ENCODE measurements around the gene ADAM10. TPM values are rescaled to one million over a fixed set of nuclear protein-coding genes. Genes with fewer than 3 reads are reported as not detected.

ADAM10 gene
- polyA plus RNA-seq, 1 donor (not counting 4 experiments of a cell fraction or from before 2014, with no cell fraction given), result 198 TPM

GRCh38 chr15:58538901-58539300 is 210.6 kb downstream of the ADAM10 start:
- Histone ChIP-seq H3K27ac (ENCODE audit: control insufficient read depth, insufficient read depth, low read length) (no peak overlapping the region), H3K4me2 (ENCODE audit: control insufficient read depth, extremely low read depth, insufficient read depth, low read depth, low read length) (no peak overlapping the region), H3K4me3 (ENCODE audit: control insufficient read depth in 2 of 3, extremely low read depth in 1 of 3, insufficient read depth in 2 of 3, low read depth in 1 of 3, low read length in 3 of 3) (no peak overlapping the region), H3K36me3 (ENCODE audit: control insufficient read depth in 2 of 2, extremely low read depth in 1 of 2, insufficient read depth in 2 of 2, low read length in 2 of 2) (no peaks in the 10 kb centered on the region), H4K20me1 (ENCODE audit: control insufficient read depth, extremely low read depth, insufficient read depth, low read length) (no peaks in the 10 kb centered on the region), H3K9ac (ENCODE audit: control insufficient read depth, extremely low read depth, insufficient read depth, low read length) (no peak overlapping the region), H2AFZ (ENCODE audit: control insufficient read depth, low read length) (no peak overlapping the region), H3K79me2 (ENCODE audit: control insufficient read depth, insufficient read depth, low read length) (no peaks in the 10 kb centered on the region), H3K9me3 (ENCODE audit: control insufficient read depth, low read depth, low read length) (no peaks in the 10 kb centered on the region), H3K4me1 (ENCODE audit: control insufficient read depth, extremely low read depth, insufficient read depth, low read length) (no peaks in the 10 kb centered on the region), H3K27me3 (ENCODE audit: control insufficient read depth, extremely low read depth, insufficient read depth, low read length) (no peaks in the 10 kb centered on the region), H3K9me1 (ENCODE audit: control insufficient read depth, extremely low read depth, insufficient read depth, low read length) (no peaks in the 10 kb centered on the region)
- no peak for FAIRE-seq
- no peak for DNase-seq (ENCODE audit: low read depth, low spot score)
- dilution Hi-C loops (cut with MboI; ENCODE audit: extremely low pct_ligation_motif_present, low sequenced_read_pairs), result no loop called here
- TF ChIP-seq EZH2 (IDR thresholded peaks at IDR 0.05; ENCODE audit: low read length) (no peak), CTCF (optimal IDR thresholded peaks at IDR 0.05 in 1 of 3, IDR thresholded peaks at IDR 0.05 in 1 of 3, conservative IDR thresholded peaks at IDR 0.05 in 1 of 3; ENCODE audit: extremely low read depth in 1 of 3, insufficient read depth in 2 of 3, low read length in 3 of 3) (no peak)

Small RNA genes within 50 kb of the gene (small RNA-seq; reads per million reads assigned to genes)
- 0 reads per million in 3 experiments for gene AC091046.1 (ENCODE audit: insufficient read length in 3 of 3, low read depth in 3 of 3, low replicate concordance in 1 of 3)
- 0 reads per million in 3 experiments for gene RF00012 (ENCODE audit: insufficient read length in 3 of 3, low read depth in 3 of 3, low replicate concordance in 1 of 3)

Other genes with a start within 250 kb of the ADAM10 start
- 6.1 to 11.2 TPM (median 6.8 TPM) in 3 replicates for gene MINDY2, start 21.6 kb upstream of the ADAM10 start, polyA plus RNA-seq
- 28.7 to 58.9 TPM (median 31.3 TPM) in 3 replicates for gene SLTM, start 184.0 kb upstream of the ADAM10 start, polyA plus RNA-seq
- gene RNF111, start 238.0 kb upstream of the ADAM10 start, polyA plus RNA-seq, result 20.4 to 31.2 TPM (median 27.4 TPM) in 3 replicates